ENCODE results near the gene HEATR5A. TPM values are rescaled to one million over a fixed set of nuclear protein-coding genes. Genes with fewer than 3 reads are reported as not detected.

The HEATR5A gene
- polyA plus RNA-seq, 1 donor (not counting 4 experiments of a cell fraction or from before 2014, with no cell fraction given) = 16.7 TPM

DNA sequence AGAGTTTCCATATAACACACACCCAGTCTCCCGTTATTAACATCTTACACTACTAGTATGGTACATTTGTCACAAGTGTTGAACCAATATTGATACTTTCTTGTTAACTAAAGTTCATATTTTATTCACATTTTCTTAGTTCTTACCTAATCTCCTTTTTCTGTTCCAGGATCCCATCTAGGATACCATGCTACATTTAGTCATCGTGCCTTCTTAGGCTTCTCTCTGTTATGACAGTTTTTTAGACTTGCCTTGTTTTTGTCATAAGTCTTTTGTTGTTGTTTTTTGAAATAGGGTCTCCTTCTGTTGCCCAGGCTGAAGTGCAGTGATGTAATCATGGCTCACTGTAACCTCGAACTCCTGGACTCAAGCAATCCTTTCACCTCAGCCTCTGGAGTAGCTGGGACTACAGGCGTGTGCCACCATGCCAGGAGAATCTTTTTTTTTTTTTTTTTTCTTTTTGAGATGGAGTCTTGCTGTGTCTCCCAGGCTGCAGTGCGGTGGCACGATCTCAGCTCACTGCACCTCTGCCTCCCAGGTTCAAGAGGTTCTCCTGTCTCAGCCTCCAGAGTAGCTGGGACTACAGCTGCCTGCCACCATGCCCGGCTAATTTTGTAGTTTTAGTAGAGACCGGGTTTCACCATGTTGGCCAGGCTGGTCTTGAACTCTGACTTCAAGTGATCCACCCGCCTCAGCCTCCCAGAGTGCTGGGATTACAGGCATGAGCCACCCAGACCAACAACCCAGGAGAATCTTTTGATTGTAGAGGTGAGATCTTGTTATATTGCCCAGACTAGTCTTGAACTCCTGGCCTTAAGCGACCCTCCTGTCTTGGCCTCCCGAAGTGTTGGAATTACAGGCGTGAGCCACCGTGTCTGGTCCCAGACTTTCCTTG is 153.7 kb downstream of the HEATR5A start:
- H3K27me3 ChIP-seq (ENCODE audit: control insufficient read depth, extremely low read depth, insufficient read depth, low read length) = no peaks in the 10 kb centered on the region
- H3K4me3 ChIP-seq (ENCODE audit: control insufficient read depth in 2 of 3, extremely low read depth in 1 of 3, insufficient read depth in 2 of 3, low read depth in 1 of 3, low read length in 3 of 3) = no peak overlapping the region
- H3K9me1 ChIP-seq (ENCODE audit: control insufficient read depth, extremely low read depth, insufficient read depth, low read length) = no peaks in the 10 kb centered on the region
- no peak overlapping the region for H2AFZ ChIP-seq (ENCODE audit: control insufficient read depth, low read length)
- no peaks in the 10 kb centered on the region for H3K36me3 ChIP-seq (ENCODE audit: control insufficient read depth in 2 of 2, extremely low read depth in 1 of 2, insufficient read depth in 2 of 2, low read length in 2 of 2)
- no peak overlapping the region for H3K9ac ChIP-seq (ENCODE audit: control insufficient read depth, extremely low read depth, insufficient read depth, low read length)
- H3K79me2 ChIP-seq (ENCODE audit: control insufficient read depth, insufficient read depth, low read length) = no peaks in the 10 kb centered on the region
- dilution Hi-C loops (cut with MboI; ENCODE audit: extremely low pct_ligation_motif_present, low sequenced_read_pairs) = no loop called here
- H3K9me3 ChIP-seq (ENCODE audit: control insufficient read depth, low read depth, low read length) = peaks cover 4% of the 10 kb centered on the region
- no peak overlapping the region for H3K27ac ChIP-seq (ENCODE audit: control insufficient read depth, insufficient read depth, low read length)
- no peak overlapping the region for H3K4me2 ChIP-seq (ENCODE audit: control insufficient read depth, extremely low read depth, insufficient read depth, low read depth, low read length)
- no peak for FAIRE-seq
- no peak for DNase-seq (ENCODE audit: low read depth, low spot score)
- TF ChIP-seq, protein P1, sequence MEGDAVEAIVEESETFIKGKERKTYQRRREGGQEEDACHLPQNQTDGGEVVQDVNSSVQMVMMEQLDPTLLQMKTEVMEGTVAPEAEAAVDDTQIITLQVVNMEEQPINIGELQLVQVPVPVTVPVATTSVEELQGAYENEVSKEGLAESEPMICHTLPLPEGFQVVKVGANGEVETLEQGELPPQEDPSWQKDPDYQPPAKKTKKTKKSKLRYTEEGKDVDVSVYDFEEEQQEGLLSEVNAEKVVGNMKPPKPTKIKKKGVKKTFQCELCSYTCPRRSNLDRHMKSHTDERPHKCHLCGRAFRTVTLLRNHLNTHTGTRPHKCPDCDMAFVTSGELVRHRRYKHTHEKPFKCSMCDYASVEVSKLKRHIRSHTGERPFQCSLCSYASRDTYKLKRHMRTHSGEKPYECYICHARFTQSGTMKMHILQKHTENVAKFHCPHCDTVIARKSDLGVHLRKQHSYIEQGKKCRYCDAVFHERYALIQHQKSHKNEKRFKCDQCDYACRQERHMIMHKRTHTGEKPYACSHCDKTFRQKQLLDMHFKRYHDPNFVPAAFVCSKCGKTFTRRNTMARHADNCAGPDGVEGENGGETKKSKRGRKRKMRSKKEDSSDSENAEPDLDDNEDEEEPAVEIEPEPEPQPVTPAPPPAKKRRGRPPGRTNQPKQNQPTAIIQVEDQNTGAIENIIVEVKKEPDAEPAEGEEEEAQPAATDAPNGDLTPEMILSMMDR (optimal IDR thresholded peaks at IDR 0.05 in 1 of 3, IDR thresholded peaks at IDR 0.05 in 1 of 3, conservative IDR thresholded peaks at IDR 0.05 in 1 of 3; ENCODE audit: extremely low read depth in 1 of 3, insufficient read depth in 2 of 3, low read length in 3 of 3) = no peak
- TF ChIP-seq EZH2 (IDR thresholded peaks at IDR 0.05; ENCODE audit: low read length) = no peak
- no peaks in the 10 kb centered on the region for H4K20me1 ChIP-seq (ENCODE audit: control insufficient read depth, extremely low read depth, insufficient read depth, low read length)
- peaks cover 48% of the 10 kb centered on the region for H3K4me1 ChIP-seq (ENCODE audit: control insufficient read depth, extremely low read depth, insufficient read depth, low read length)

DNA sequence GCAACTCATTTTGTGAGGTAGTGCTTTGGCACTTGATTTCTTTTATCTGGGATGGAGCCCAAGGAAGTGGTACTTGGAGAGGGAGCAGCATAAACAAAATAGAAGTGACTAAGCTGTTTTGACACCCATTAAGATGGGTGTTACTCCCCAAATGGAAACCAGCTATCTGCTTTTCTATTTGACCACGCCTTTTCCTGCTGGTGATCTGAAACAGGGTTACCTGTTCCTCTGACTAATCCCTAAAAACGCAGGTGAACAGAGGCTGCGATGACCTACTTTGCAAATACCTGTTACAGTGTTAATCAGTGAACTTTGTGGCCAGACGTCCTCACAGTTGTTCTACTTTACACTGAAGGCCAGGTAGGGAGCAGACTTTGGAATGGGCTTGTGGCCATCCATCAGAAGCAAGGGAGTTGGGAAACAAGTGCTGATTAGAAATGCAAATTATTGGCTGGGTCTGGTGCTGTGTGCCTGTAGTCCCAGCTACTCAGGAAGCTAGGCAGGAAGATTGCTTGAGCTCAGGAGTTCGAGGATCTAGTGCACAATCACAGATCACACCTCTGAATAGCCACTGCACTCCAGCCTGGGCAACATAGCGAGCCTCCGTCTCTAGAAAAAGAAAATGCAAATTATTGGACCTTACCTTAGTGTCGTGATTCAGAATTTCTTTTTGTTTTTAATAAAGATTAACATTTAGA is 154.5 kb downstream of the HEATR5A start:
- peak overlapping the region; percentile 19 for H3K9ac ChIP-seq (ENCODE audit: control insufficient read depth, extremely low read depth, insufficient read depth, low read length)
- H3K4me2 ChIP-seq (ENCODE audit: control insufficient read depth, extremely low read depth, insufficient read depth, low read depth, low read length) = peak overlapping the region; percentile 27
- no peak overlapping the region for H3K4me3 ChIP-seq (ENCODE audit: control insufficient read depth in 2 of 3, extremely low read depth in 1 of 3, insufficient read depth in 2 of 3, low read depth in 1 of 3, low read length in 3 of 3)
- dilution Hi-C loops (cut with MboI; ENCODE audit: extremely low pct_ligation_motif_present, low sequenced_read_pairs) = no loop called here
- peaks cover 4% of the 10 kb centered on the region for H3K9me3 ChIP-seq (ENCODE audit: control insufficient read depth, low read depth, low read length)
- TF ChIP-seq, protein P1 (optimal IDR thresholded peaks at IDR 0.05 in 1 of 3, IDR thresholded peaks at IDR 0.05 in 1 of 3, conservative IDR thresholded peaks at IDR 0.05 in 1 of 3; ENCODE audit: extremely low read depth in 1 of 3, insufficient read depth in 2 of 3, low read length in 3 of 3) = no peak
- no peak for TF ChIP-seq EZH2 (IDR thresholded peaks at IDR 0.05; ENCODE audit: low read length)
- no peaks in the 10 kb centered on the region for H3K79me2 ChIP-seq (ENCODE audit: control insufficient read depth, insufficient read depth, low read length)
- no peaks in the 10 kb centered on the region for H3K9me1 ChIP-seq (ENCODE audit: control insufficient read depth, extremely low read depth, insufficient read depth, low read length)
- no peaks in the 10 kb centered on the region for H3K36me3 ChIP-seq (ENCODE audit: control insufficient read depth in 2 of 2, extremely low read depth in 1 of 2, insufficient read depth in 2 of 2, low read length in 2 of 2)
- peak; percentile 78 for DNase-seq (ENCODE audit: low read depth, low spot score)
- peak overlapping the region; percentile 58 for H3K27ac ChIP-seq (ENCODE audit: control insufficient read depth, insufficient read depth, low read length)
- H3K4me1 ChIP-seq (ENCODE audit: control insufficient read depth, extremely low read depth, insufficient read depth, low read length) = peaks cover 49% of the 10 kb centered on the region
- H4K20me1 ChIP-seq (ENCODE audit: control insufficient read depth, extremely low read depth, insufficient read depth, low read length) = no peaks in the 10 kb centered on the region
- H3K27me3 ChIP-seq (ENCODE audit: control insufficient read depth, extremely low read depth, insufficient read depth, low read length) = no peaks in the 10 kb centered on the region
- peak; percentile 71 for FAIRE-seq
- H2AFZ ChIP-seq (ENCODE audit: control insufficient read depth, low read length) = no peak overlapping the region

All from keratinocyte (primary cell).